Measurements from ENCODE around the gene FSTL5.

Gene FSTL5

DNA sequence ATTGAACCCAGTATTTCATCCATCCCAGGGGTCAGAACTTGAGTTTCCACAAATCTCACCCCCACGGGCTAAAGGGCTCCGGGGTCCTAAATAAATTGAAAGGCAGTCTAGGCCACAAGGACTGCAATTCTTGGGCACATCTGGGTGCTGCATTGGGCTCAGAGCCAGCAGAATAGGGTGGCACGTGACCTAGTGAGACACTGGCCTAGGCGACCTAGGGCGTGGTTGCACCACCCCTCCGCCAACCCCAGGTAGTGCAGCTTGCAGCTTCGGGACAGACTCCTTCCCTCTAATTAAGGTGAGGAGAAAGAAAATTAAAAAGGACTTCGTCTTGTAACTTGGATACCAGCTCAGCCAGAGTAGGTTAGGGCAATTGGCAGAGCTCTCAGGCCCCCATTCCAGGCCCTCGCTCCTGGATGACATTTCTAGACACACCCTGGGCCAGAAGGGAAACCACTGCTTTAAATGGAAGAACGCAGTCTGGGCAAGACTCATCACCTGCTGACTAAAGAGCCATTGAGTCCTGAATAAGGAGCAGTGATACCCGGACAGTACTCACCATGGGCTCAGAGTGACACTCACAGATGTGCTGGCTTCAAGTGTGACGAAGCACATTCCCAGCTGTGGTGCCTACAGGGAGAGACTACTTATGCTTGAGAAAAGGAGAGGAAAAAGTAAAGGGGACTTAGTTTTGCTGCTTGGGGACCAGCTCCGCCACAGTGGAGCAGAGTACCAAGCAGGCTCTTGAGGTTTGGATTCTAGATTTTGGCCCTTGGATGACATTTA, 735.4 kb downstream of the FSTL5 start:
- no peak for DNase-seq

DNA sequence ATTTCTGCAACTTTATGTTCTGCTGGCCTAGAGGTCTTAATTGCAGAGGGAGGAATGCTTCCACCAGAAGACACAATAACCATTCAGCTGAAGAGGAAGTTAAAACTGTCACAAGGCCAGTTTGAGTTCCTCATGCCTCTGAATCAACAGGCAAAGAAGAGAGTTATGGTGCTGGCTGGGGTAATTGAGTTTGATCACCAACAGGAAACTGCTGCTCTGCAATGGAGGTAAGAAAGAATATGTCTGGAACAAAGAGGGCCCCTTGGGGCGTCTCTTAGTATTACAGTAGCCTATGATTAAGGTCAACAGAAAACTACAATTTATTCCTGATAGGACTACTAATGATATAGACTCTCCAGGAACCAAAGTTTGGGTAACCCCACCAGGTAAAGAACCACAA, 744.0 kb downstream of the FSTL5 start:
- DNase-seq, result no peak

DNA sequence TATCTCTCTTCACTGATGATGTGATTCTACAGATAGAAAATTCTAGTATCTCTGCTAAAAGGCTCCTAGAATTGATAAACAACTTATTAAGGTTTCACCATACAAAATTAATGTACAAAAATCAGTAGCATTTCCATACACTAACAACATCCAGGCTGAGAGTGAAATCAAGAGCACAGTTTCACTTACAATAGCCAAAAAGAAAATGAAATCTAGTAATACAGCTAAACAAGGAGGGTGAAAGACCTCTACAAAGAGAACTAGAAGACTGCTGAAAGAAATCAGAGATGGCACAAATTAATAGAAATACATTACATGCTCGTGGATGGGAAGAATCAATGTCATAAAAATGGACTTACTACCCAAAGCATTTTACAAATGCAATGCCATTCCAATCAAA, 751.9 kb downstream of the FSTL5 start:
- DNase-seq, result no peak

DNA sequence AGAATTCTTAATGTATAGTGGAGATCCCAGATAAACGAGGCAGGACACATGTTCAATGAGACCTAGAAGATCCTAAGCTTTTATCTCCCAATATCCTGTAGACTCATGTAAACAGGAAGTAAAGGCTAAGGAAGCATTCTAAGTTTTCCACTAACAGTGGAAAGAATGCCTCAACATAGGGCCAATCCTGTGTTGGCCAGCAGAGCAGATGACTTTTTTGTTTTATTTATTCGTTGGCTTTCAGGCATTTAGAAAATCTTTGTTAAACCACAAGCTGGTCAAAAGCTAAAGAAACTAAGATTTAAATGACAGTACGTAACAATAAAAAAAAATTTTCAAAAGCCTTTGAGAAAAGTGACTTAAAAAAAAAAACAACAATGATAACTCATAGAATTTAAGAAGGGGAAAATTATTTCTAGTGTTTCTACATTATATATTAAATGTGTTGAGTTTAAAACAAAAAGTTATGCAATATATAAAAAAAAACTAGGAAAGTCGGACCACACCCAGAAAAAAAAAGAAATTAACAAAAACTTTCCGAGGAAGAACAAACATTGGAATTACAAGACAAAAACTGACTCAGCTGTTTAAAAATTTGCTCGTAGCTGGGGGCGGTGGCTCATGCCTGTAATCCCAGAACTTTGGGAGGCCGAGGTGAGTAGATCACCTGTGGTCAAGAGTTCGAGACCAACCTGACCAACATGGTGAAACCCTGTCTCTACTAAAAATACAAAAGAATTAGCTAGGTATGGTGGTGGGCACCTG, 759.3 kb downstream of the FSTL5 start:
- DNase-seq, result no peak

DNA sequence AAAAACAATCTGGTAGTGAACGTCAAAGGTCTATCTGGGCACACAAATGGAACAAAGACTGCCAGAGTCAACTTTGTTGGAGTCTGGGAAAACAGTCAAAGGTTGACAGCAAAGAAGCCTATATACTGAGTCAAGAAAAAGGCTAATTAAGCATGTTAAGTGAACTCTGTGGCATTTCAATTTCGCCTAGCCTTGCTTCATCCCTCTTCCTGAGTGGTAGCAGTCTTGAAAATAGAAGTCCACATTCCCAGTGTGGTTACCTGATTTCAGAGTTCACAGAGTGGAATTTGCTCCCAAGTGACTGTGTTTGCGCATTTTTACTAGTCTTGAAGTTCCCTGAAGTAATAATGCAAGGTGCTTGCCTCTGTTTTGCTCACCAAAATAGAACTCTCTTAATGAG, 760.0 kb downstream of the FSTL5 start:
- no peak for DNase-seq

DNA sequence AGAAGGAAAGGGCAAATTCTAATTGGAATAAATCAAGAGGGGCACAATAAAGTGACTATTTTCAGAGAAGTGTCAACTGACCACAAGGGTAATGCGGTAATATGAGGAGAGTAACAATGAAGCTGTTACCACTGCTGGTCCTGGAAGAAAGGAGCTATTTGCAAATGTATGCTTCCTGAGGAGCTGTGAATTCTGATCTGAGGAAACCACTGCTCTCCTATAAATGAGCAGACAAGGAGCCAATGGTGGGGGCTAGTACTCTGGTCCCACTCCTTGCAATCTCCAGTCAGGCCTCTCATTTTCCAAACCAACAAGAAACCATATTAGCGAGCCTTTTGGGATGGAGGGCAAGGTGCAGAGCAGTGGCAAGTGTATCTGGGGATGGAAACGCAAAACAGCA, 770.2 kb downstream of the FSTL5 start:
- no peak for DNase-seq

DNA sequence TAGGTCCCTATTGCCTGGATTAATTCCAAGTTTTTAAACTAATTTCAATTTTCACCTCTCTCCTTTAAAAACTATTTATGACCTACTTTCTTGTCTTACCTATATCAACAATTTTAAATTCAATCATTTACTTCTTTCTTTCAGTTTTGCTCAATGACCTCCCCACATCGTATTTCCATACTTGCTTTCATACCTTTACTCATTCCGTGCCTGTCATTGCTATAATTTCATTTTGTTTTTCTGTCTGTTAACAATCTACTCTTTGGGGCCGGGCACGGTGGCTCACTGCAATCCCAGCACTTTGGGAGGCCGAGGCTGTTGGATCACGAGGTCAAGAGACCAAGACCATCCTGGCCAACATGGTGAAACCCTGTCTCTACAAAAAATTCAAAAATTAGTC, 781.1 kb downstream of the FSTL5 start:
- no peak for DNase-seq

DNA sequence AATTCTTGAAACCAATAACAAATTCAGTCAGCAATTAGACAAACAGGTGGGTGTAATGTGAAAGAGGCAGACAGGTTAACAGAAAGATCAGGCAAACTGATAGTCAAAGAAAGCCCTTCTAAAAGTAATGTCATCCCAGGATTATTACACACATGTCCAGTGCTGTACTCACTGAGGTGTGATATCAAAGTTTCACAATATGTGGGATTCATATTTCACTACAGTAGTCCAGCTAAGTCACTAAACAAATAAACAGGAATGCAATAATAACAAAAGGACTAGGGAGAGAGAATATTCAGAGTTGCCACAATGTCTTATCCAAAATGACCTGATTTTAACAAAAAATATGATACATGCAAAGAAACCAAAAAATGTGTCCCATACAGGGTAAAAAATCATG, 787.5 kb downstream of the FSTL5 start:
- DNase-seq, result no peak

DNA sequence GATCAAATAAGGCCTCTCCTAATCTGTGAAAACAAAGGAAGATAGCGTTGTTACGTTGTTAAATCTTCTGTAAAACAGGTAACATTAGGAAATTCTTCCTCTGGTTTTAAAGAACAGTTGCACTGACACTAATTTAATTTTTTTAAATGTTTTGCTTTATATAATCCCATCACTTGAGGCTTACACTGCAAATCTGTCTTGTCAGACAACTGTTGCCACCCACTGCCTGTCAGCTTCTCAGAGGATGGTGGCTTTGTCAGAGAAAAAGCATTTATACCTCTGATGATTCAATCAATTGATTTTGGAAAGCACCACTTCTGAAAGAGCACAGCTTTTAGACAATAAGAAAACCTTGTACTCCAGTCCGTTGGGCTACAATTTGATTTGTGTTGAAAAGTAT, 799.1 kb downstream of the FSTL5 start:
- DNase-seq, result no peak

DNA sequence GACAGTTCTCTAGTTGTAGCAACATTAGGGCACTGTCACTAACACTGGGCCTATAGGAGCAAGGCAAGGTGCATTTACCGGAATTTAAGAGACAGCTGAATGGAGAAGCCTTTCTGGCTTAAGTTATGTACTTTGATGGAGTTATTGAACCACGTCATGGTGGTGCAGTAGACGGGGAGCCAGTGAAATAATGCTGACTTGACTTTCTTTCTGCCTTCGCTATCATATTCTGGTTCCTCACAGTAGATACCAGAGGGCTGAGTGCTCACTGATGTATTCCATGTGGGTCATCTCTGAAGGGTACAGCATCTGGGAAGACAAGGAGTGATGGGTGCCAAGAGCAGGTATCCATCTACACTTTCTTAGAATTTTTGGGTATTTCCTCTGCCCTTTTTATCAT, 802.8 kb downstream of the FSTL5 start:
- DNase-seq, result no peak

DNA sequence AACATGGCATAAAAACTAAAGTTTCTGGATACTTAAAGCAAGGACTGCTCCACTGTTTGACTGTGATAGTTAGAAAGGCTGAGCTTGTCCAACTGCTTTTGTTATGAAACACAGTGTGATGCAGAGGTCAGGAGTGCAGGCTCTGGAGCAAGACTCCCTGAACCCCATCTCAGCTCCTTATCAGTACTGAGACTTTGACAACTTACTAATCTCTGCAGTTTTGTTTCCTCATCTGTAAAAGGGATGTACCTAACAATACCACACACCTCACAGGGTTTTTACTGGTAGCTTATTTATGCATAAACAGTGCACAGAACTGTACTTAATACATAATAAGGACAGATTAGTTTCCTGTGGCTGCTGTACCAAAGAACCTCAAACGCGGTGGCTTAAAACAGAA, 804.3 kb downstream of the FSTL5 start:
- DNase-seq, result no peak

DNA sequence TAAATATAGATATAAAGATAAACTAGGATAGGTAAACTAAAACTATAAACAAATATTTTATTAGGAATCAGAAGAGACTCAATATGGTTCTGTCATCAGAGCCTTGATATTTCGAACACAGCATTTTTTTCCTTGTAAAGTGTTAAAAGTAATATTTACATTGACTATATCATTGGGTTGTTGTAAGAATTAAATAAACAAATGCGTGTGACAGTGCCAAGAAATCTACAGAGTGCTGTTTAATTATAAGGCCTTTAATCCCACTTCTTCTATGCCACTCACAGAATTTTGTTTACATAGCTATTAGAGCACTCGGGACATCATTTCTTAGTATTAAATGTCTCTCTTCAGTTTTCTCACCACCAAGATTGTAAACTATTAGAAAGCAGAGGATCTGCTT, 807.4 kb downstream of the FSTL5 start:
- DNase-seq, result no peak

DNA sequence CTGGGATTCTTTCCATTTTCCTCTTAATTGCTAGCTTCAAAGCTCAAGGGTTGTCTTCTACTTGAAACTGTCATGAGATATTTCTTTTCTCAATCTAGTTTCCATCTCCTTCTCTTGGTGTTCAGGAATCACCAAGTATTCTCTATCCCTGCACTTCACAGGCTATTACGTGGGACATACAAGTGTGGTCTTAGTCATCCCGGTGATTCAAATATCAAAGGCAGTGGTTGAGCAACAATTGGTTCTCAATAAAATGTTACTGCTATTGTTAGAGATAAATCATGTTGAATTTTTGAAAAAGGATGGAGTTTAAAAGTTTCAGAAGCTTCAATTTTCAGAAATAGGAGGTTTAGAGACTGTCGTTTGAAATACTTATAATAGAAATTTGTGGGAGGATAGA, 812.9 kb downstream of the FSTL5 start:
- no peak for DNase-seq

DNA sequence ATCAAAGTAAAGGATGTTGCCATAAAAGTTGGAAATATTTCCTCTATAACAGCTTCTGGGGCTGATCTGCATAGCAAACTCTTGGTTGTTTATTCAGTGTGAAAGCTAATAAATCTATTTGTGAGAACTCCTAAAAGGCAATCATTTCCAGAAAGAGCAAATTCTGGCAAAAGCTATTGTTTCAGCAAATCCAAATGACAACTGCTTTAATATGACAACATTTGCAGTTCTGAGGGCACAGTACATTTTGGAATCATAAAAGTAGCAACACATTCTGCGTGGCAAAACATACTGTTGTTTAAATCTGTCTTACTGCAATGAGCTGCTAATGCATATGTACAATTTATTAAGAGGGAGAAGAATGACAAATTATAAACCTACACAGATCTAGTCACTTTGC, 818.1 kb downstream of the FSTL5 start:
- DNase-seq, result no peak

DNA sequence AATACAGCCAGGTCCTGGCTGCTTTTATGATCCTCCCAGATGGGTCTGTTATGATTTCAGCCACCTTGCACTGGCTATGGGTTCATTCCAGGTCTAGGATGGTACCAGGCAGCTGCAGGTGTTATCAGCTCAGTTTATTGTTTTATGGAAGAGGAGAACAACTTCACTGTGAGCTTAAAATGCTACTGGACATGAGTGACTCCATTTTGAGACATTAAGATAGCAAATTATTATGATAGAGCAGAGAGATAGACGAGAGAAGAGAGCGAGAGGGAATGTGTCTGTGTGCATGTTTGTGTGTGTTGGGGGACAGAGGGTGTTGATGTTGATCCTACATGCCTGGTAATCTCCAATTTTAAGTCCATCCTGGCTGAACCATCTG, 820.2 kb downstream of the FSTL5 start:
- DNase-seq, result no peak

DNA sequence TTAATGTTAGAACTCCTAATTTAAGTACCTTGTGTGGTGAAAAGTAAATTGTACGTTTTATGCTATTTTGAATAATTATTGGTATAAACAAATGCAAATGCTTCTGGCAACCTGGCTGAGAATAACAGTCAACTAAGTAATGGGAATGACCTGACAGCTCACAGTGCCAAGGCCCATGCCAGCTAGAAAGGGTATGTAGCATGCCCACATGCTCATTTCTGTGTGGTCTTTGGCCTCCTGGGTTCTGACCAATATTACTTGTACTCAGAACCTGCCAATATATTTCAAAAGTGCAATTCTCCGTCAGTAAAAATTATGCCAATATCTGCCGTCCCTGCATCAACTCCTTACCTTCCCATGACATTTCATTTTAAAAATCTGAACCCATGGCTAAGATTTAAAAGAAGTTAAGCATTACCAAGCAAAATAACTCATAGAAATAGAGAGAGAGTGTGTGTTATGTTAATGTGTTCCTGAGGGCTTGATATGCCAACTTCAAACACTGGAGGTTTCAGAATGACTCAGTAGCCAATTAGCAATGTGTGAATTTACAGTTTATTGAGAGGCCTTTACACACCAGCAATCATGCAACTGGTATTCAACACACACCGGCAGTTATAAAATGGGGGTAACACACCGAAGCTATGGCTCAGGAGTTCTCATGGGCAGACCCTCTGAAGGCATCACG, 820.8 kb downstream of the FSTL5 start:
- no peak for DNase-seq

DNA sequence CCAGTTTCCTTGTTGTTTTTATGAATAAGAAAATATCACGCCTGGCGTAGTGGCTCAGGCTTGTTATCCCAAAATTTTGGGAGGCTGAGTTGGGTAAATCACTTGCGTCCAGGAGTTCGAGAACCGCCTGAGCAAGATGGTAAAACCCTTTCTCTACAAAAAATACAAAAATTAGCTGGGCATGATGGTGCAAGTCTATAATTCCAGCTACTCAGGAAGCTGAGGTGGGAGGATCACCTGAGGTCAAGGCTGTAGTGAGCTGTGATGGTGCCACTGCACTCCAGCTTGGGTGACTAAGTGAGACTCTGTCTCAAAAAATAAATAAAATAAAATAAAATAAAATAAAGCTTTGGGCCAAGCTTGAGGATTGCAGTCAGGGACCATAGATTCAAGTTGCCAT, 827.2 kb downstream of the FSTL5 start:
- no peak for DNase-seq

DNA sequence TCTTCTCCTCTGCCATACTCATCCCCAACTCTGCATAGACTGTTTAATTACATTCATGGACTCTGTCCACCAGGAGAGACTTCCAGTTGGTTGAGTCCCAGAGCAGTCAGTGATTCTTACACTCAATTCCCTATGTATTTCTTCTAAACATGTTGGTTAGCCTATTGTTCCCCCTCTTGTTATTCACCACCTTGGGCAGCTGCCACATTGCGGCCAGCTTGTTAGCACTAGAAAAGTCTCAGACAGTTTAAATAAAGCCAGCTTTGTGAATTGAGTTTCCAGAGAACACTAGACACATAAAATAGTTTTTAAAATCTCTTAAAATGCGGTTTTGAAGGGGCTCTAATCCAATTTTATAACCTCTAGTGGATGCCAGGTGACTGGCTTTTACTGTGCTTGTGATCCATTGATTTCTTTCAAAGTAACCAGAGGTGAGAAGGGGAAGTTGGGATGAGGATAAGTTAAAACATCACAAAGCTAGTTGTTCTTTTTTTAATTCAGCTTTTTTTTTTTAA, 827.7 kb downstream of the FSTL5 start:
- DNase-seq, result no peak
